CD4-positive, alpha-beta T cell treated with Interleukin-4 for 1 hour (primary cell): ENCODE results near the gene AP3B2.
"Not testable (repeated sequence)": the region's sequence is repeated elsewhere in the genome, so short reads cannot be mapped to it uniquely, and the experiment has no call there.

Experiments used
- DNase-seq, 2 donors: peaks; one replicate each; pipeline ENCODE4 v3.0.0-alpha.2; 2020 to 2022

The AP3B2 gene, protein sequence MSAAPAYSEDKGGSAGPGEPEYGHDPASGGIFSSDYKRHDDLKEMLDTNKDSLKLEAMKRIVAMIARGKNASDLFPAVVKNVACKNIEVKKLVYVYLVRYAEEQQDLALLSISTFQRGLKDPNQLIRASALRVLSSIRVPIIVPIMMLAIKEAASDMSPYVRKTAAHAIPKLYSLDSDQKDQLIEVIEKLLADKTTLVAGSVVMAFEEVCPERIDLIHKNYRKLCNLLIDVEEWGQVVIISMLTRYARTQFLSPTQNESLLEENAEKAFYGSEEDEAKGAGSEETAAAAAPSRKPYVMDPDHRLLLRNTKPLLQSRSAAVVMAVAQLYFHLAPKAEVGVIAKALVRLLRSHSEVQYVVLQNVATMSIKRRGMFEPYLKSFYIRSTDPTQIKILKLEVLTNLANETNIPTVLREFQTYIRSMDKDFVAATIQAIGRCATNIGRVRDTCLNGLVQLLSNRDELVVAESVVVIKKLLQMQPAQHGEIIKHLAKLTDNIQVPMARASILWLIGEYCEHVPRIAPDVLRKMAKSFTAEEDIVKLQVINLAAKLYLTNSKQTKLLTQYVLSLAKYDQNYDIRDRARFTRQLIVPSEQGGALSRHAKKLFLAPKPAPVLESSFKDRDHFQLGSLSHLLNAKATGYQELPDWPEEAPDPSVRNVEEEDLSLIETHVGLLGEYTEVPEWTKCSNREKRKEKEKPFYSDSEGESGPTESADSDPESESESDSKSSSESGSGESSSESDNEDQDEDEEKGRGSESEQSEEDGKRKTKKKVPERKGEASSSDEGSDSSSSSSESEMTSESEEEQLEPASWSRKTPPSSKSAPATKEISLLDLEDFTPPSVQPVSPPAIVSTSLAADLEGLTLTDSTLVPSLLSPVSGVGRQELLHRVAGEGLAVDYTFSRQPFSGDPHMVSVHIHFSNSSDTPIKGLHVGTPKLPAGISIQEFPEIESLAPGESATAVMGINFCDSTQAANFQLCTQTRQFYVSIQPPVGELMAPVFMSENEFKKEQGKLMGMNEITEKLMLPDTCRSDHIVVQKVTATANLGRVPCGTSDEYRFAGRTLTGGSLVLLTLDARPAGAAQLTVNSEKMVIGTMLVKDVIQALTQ

DNA sequence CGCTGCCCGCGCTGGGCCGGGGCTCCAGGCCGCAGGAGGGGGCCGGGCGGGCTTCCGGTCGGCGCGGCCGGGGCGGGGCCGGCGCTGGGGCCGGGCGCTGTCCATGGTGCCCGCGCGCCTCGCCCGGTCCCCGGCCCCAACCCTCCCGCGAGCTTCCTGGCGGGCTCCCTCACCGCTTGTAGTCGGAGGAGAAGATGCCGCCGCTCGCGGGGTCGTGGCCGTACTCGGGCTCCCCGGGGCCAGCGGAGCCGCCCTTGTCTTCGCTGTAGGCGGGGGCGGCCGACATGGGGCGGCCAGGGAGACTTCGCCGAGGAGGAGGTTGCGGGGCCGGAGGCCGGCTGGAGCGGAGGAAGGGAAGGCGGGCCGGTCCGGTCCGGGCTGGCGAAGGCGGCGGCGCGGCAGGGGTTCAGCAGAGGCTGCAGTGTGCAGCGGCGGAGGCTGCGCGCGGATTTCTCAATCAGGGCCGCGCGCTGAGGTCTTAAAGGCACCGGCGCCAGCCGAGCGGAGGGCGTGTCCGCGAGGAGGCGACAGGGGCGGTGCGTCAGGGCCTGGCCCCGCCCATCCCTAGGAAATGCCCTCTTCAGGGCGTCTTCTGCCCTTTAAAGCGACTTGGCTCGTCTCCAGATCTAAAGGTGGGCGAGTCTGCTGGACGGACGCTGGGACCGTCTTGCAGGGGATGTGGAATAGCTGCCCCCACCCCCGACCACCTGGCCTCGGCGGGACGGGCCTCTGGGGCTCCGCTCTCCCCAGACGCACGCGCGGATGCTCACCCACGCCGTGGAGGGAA lies at the start of gene AP3B2:
Gene AP3B2 (minus strand): TSS at position 455 of the 787 bp plus-strand sequence. CDS start 169 bp downstream, at position 286.
- peak; percentile 67 to 73 for DNase-seq

- DNase-seq = no peak
Observed at GRCh38 chr15:82751308-82751707, 41.6 kb upstream of the AP3B2 start.

GRCh38 chr15:82750831-82751180 lies 41.1 kb upstream of the AP3B2 start:
- DNase-seq = peak in 1 of 2 donors; percentile 20

DNA sequence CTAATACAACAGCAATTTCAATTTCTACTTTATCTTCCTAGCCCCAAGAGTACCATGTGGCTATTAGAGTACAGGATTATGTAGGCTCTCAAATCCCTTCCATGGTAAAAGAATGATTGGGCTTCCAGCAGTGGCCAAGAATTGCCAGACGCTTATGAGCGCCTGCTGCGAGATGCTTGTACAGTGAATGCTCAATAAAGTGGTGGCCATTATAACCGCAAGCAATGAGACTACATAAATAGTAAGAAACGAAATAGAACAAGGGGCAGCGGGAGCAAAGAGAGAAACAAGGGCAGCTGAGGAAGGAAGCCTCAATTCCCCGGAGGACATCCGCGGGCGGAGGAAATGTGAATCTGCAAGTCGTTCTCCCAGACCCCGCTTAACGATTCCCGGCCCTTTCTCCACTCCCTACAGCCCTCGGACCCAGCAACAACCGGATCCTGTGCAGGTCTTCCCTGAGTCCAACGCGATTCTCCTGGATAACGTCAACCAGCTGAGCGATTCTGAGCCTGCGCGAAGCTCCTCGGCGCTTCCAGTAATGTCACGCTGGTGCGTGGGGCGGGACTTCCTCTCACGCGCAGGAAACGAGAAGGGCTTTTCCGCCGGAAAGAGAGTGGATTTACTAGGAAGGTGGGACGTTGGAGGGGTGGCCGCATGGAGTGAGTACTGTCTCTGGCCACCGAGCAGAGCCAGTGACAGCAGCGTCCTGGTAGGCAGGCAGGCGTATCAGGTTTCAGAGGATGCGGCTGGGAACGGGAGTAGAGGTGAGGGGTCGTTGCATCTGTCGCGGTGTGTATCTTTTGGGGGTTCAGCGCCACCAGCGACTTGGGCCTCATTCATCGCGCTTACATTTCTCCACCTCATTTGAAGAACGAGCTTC lies 40.5 kb upstream of the AP3B2 start:
- DNase-seq = peak; percentile 84 to 85

DNA sequence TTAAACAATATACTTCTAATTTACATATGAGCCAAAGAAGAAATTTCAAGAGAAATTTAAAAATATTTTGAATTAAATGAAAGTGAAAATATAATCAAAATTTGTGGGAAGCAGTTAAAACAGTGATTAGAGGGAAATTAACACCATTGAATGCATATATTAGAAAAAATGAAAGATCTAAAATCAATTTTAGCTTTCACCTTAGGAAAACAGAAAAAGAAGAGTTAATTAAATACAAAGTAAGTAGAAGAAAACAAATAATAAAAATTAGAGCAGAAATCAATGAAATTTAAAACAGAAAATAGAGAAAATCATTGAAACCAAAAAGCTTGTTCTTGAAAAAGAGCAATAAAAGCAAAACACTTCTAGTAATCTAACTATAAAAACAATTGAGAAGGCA lies 38.6 kb upstream of the AP3B2 start:
- DNase-seq = no peak

GRCh38 chr15:82743810-82744209 lies 34.1 kb upstream of the AP3B2 start:
- DNase-seq = no peak

DNA sequence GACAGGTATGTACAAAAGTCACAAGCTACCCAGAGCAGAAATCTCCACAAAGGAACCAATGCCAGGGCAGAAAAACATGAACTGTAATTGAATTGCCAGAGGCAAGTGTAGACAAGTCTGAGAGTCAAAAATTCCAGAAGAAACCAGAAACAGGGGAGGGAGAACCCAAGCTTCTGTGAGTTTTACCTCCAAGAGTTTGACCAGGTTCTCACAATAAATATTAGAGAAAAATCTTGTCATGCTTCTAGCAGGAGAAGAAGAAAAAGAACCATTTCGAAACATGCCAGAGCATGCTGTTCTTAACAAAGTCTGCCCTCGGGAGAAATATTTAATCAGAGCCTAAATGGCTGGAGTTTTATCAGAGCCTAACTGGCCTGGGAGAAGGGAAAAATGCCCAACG lies 32.5 kb upstream of the AP3B2 start:
- no peak for DNase-seq

GRCh38 chr15:82739086-82739485 lies 29.4 kb upstream of the AP3B2 start:
- no peak for DNase-seq

DNA sequence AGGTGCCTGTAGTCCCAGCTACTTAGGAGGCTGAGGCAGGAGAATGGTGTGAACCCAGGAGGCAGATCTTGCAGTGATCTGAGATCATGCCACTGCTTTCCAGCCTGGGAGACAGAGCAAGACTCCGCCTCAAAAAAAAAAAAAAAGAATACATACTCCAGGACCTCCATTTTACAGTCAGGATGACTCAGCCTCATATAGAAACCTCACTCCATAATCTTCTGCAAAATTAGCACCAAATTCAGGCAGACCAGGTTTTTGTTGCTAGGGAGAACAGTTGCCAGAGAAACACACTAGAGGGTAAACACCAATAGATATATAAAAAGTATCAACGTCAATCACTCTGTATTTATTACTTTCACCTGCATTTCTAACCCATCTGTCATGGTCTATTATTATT lies 28.3 kb upstream of the AP3B2 start:
- DNase-seq = no peak

DNA sequence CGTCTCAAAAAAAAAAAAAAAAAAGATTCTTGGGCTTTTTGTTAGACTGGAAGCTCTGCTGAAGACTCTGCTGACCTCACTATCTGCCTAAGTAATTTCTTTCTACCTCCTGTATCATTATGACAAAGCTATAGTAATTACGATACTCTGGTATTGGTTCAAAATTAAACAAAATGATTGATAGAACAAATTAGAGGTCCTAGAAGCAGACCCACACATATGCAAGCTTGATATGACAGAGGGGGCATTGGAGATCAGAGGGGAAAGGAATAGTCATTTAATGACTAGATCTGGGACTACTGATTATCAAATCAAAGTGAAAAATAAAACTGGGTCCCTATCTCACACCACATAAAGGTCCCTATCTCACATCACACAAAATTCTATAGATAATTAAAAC lies 21.9 kb upstream of the AP3B2 start:
- DNase-seq = no peak

- DNase-seq = no peak
Observed at GRCh38 chr15:82730022-82730530, 20.4 kb upstream of the AP3B2 start.

DNA sequence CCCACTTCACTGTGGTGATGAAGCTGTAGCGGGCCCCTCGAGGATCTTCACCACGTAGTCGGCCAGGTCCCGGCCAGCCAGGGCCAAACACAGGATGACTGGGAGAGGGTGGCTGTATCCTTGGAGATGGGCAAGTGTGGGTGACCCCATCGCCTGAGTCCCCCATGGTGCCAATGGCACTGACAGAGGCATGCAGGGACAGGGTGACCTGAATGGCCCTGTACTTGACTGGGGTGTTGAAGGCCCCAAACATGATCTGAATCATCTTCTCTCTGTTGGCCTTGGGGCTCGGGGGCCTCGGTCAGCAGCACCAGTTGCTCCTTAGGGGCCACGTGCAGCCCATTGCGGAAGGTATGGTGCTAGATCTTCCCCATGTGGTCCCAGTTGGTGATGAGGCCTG lies 17.1 kb upstream of the AP3B2 start:
- DNase-seq = no peak

- no peak for DNase-seq
Observed at GRCh38 chr15:82715003-82715402, 5.3 kb upstream of the AP3B2 start.

- no peak for DNase-seq
Observed at GRCh38 chr15:82714016-82714415, 4.3 kb upstream of the AP3B2 start.

- DNase-seq = no peak
Observed at GRCh38 chr15:82712036-82712435, 2.4 kb upstream of the AP3B2 start.

- DNase-seq = no peak
Observed at GRCh38 chr15:82710926-82711490, 1.3 kb upstream of the AP3B2 start.

- no peak for DNase-seq
Observed at GRCh38 chr15:82710208-82710555, 507 bp upstream of the AP3B2 start.

DNA sequence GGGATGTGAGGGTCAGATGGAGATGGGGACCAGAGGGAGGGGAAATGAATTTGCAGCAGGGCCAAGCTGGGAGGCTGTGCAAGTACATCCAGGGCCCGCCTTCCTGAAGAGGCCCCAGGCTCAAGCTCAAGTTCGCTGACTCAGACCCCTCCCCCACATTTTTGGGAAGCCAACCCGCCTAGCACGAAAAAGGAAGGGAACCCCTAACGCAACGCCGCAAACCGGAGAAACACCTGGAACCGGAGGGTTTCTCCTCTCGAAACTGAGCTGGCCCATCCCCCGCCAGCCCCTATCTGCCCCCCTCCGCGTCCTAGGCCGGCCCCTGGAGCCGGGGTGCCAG lies 624 bp downstream of the AP3B2 start:
- no peak for DNase-seq

DNA sequence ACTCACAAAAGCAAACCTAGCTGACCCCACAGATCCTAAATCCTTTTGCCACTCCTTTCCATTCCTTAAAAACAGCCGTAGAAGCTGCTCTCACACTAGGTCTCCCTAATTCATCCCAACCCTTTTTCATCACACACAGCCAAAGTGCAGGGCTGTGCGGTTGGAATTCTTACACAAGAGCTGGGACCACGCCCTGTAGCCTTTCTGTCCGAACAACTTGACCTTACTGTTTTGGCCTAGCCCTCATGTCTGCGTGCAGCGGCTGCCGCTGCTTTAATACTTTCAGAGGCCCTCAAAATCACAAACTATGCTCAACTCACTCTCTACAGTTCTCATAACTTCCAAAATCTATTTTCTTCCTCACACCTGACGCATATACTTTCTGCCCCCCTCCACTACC lies 3.8 kb downstream of the AP3B2 start:
- DNase-seq = not testable (repeated sequence)

- no peak for DNase-seq
Observed at GRCh38 chr15:82699726-82700125, 9.9 kb downstream of the AP3B2 start.

- DNase-seq = no peak
Observed at GRCh38 chr15:82698711-82699345, 10.8 kb downstream of the AP3B2 start.
